HG03520 (cell line): ENCODE results near the gene MEIOSIN.

Experiments
- ATAC-seq: cut with Tn5 transposase; IDR thresholded peaks from one replicate; pipeline ENCODE4 v1.9.1; 2021; ENCODE audit warnings: mild to moderate bottlenecking, moderate library complexity; ENCODE audit not compliant: unreplicated experiment

MEIOSIN gene

GRCh38 chr19:45778010-45778661, 44.9 kb downstream of the MEIOSIN start:
- no peak for ATAC-seq

- ATAC-seq, result peak; percentile 53
Observed at GRCh38 chr19:45779231-45780145, 46.2 kb downstream of the MEIOSIN start.

- ATAC-seq, result no peak
Observed at GRCh38 chr19:45780146-45780447, 46.9 kb downstream of the MEIOSIN start.

GRCh38 chr19:45780448-45781213, 47.4 kb downstream of the MEIOSIN start:
- no peak for ATAC-seq

GRCh38 chr19:45781214-45782161, 48.2 kb downstream of the MEIOSIN start:
- no peak for ATAC-seq

- no peak for ATAC-seq
Observed at GRCh38 chr19:45782162-45782691, 49.0 kb downstream of the MEIOSIN start, which contains the start of gene DMPK. TSS of gene DMPK (minus strand) at chr19:45782490. CDS start at chr19:45782352, 138 bp downstream.

GRCh38 chr19:45782820-45783785, 49.9 kb downstream of the MEIOSIN start:
- ATAC-seq, result no peak

GRCh38 chr19:45784096-45784495, 50.9 kb downstream of the MEIOSIN start:
- ATAC-seq, result no peak

- no peak for ATAC-seq
Observed at GRCh38 chr19:45785097-45785496, 51.9 kb downstream of the MEIOSIN start.

GRCh38 chr19:45785781-45786532, 52.7 kb downstream of the MEIOSIN start:
- ATAC-seq, result no peak

GRCh38 chr19:45786533-45786894, 53.3 kb downstream of the MEIOSIN start:
- ATAC-seq, result no peak

GRCh38 chr19:45789035-45789786, 56.0 kb downstream of the MEIOSIN start:
- no peak for ATAC-seq

- ATAC-seq, result no peak
Observed at GRCh38 chr19:45790942-45791341, 57.7 kb downstream of the MEIOSIN start.

- ATAC-seq, result no peak
Observed at GRCh38 chr19:45791744-45792469, 58.7 kb downstream of the MEIOSIN start.

- peak; percentile 91 for ATAC-seq
Observed at GRCh38 chr19:45792470-45793177, 59.4 kb downstream of the MEIOSIN start, which contains the start of gene DMWD. TSS of gene DMWD (minus strand) at chr19:45792845. CDS start at chr19:45792756, 89 bp downstream.

- no peak for ATAC-seq
Observed at GRCh38 chr19:45793178-45793564, 59.9 kb downstream of the MEIOSIN start.
